Panc1 (cell line): ENCODE data around the gene DNAL4. TPM values are rescaled to one million over a fixed set of nuclear protein-coding genes. Genes with fewer than 3 reads are reported as not detected.

Experiments used
- ATAC-seq: fragments of 200-7000 bp; cut with Tn5 transposase; 2 replicates; pipeline ENCODE4 v1.9.1; 2020; ENCODE audit warnings: mild to moderate bottlenecking, moderate library complexity
- BruUV-seq: library from RNA; stranded (reverse); fragments of 400-500 nt; replicated peaks from 2 replicates; lab custom pipeline; 2021; lab: Mats Ljungman, UMichigan
- CTCF ChIA-PET: fragments of 300-600 bp; sonication (Branson Sonifier 250); formaldehyde crosslinking; loops from one replicate; lab custom pipeline; 2022; ENCODE audit warnings: antibody characterized with exemption; lab: Charles Lee
- POLR2A ChIA-PET: fragments of 300-600 bp; sonication (Branson Sonifier 250); formaldehyde crosslinking; loops from one replicate; lab custom pipeline; 2022; ENCODE audit warnings: antibody characterized with exemption; lab: Charles Lee
- DNase-seq: peaks from one replicate; pipeline ENCODE4 v3.0.0-alpha.2; 2010; ENCODE audit warnings: low read depth, low spot score
- H3K27ac ChIP-seq: 2 replicates; pipeline ENCODE4 v1.5.1; 2011; ENCODE audit warnings: mild to moderate bottlenecking, low read length, inconsistent platforms
- H3K27me3 ChIP-seq: fragments of 200-500 bp; sonication (Bioruptor generic); 2 replicates; pipeline ENCODE4 v1.6.0; 2014; ENCODE audit warnings: low read length, inconsistent platforms; ENCODE audit not compliant: control insufficient read depth, insufficient read depth
- H3K36me3 ChIP-seq: fragments of 200-500 bp; sonication (Bioruptor generic); 2 replicates; pipeline ENCODE4 v1.5.1; 2014; ENCODE audit warnings: inconsistent platforms, mild to moderate bottlenecking, low read length, moderate library complexity; ENCODE audit not compliant: control insufficient read depth, insufficient read depth
- H3K4me1 ChIP-seq: 2 replicates; pipeline ENCODE4 v1.5.1; 2011; ENCODE audit warnings: inconsistent platforms, mild to moderate bottlenecking, low read length, moderate library complexity; ENCODE audit not compliant: control insufficient read depth, insufficient read depth
- H3K4me3 ChIP-seq, 2 experiments: 2 replicates each; pipeline ENCODE4 v1.5.1; 2011 to 2012; ENCODE audit warnings: low read depth in 2 of 2, low read length in 2 of 2, mild to moderate bottlenecking in 2 of 2, inconsistent platforms in 1 of 2, moderate library complexity in 1 of 2
- H3K9me3 ChIP-seq: fragments of 200-500 bp; sonication (Bioruptor generic); 2 replicates; pipeline ENCODE4 v1.5.1; 2014; ENCODE audit warnings: low read depth, mild to moderate bottlenecking, inconsistent platforms, low read length, moderate library complexity; ENCODE audit not compliant: control insufficient read depth, insufficient read depth
- POLR2AphosphoS5 ChIP-seq: IDR thresholded peaks from 2 replicates; pipeline ENCODE4 v1.6.1; 2012; ENCODE audit warnings: mild to moderate bottlenecking, low read depth, low read length, moderate library complexity
- SIN3A ChIP-seq: IDR thresholded peaks from 2 replicates; pipeline ENCODE4 v1.6.1; 2012; ENCODE audit warnings: low read depth, mild to moderate bottlenecking, low read length, moderate library complexity, borderline replicate concordance; ENCODE audit not compliant: insufficient read depth
- TCF7L2 ChIP-seq: IDR thresholded peaks from 2 replicates; pipeline ENCODE4 v1.6.1; 2011; ENCODE audit warnings: mild to moderate bottlenecking, low read depth, low read length, inconsistent platforms
- in situ Hi-C: cut with HindIII; loops from 2 replicates; pipeline ENCODE4 v1.10.0; 2016; ENCODE audit warnings: low sequenced_read_pairs, low pct_unique_long_range_greater_than_20kb
- intact Hi-C: fragments of 100-400 bp; cut with micrococcal nuclease; formaldehyde crosslinking; loops from one replicate; pipeline ENCODE4 v1.10.0; 2022; ENCODE audit not compliant: unreplicated experiment
- total RNA-seq: library from RNA; stranded (reverse); gene quantifications from one replicate; pipeline ENCODE4 v1.2.1, GENCODE V29; 2021; ENCODE audit not compliant: unreplicated experiment
- TF ChIP-seq, protein P1 (sequence below), 2 experiments: IDR thresholded peaks; 2 replicates each; pipeline ENCODE4 v1.6.1; 2011 to 2012; ENCODE audit warnings: low read depth in 2 of 2, control low read depth in 1 of 2, low read length in 1 of 2, mild to moderate bottlenecking in 1 of 2, moderate library complexity in 1 of 2; ENCODE audit not compliant: insufficient read depth in 1 of 2
- TF ChIP-seq, protein P2 (sequence below): fragments of 450-650 bp; IDR thresholded peaks from 2 replicates; pipeline ENCODE4 v1.5.1; 2017; ENCODE audit warnings: mild to moderate bottlenecking

DNAL4 gene
- total RNA-seq, 1 experiment from 2014 or later: 10.5 TPM

DNA sequence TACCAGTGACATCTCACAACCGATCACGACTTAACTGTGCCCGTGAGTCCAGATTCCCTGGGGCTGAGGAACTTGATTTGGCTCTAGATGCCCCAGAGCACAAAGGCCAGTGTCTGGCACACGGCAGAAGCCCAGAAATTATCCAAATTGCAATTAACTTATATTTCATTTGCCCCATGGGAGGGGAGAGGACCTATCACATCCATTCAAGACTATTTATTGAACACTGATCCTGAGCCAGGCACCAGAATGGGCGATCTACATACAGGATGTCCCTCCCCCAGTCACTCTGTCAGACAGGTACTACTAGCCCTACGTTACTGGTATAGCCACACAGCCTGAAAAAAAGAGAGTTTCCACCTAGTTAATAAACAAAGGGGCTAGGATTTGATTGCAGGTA lies 5.1 kb downstream of the DNAL4 start:
- Histone ChIP-seq H3K9me3 (no peaks in the 10 kb centered on the region), H3K4me3 (no peak overlapping the region), H3K27me3 (no peaks in the 10 kb centered on the region), H3K36me3 (no peaks in the 10 kb centered on the region), H3K27ac (no peak overlapping the region), H3K4me1 (peaks cover 4% of the 10 kb centered on the region; the same call in 1 of the 2 replicates)
- ATAC-seq (no peak), DNase-seq (no peak)
- CTCF ChIA-PET: no interaction called here
- POLR2A ChIA-PET: no interaction called here
- in situ Hi-C loops: no loop called here
- intact Hi-C loops: no loop called here
- no TSS peak for BruUV-seq
- TF ChIP-seq, protein P1, sequence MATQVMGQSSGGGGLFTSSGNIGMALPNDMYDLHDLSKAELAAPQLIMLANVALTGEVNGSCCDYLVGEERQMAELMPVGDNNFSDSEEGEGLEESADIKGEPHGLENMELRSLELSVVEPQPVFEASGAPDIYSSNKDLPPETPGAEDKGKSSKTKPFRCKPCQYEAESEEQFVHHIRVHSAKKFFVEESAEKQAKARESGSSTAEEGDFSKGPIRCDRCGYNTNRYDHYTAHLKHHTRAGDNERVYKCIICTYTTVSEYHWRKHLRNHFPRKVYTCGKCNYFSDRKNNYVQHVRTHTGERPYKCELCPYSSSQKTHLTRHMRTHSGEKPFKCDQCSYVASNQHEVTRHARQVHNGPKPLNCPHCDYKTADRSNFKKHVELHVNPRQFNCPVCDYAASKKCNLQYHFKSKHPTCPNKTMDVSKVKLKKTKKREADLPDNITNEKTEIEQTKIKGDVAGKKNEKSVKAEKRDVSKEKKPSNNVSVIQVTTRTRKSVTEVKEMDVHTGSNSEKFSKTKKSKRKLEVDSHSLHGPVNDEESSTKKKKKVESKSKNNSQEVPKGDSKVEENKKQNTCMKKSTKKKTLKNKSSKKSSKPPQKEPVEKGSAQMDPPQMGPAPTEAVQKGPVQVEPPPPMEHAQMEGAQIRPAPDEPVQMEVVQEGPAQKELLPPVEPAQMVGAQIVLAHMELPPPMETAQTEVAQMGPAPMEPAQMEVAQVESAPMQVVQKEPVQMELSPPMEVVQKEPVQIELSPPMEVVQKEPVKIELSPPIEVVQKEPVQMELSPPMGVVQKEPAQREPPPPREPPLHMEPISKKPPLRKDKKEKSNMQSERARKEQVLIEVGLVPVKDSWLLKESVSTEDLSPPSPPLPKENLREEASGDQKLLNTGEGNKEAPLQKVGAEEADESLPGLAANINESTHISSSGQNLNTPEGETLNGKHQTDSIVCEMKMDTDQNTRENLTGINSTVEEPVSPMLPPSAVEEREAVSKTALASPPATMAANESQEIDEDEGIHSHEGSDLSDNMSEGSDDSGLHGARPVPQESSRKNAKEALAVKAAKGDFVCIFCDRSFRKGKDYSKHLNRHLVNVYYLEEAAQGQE (IDR thresholded peaks at IDR 0.05; ENCODE audit: insufficient read depth in 1 of 2, low read depth in 2 of 2, low read length in 1 of 2): no peak
- no peak for TF ChIP-seq SIN3A
- no peak for TF ChIP-seq POLR2AphosphoS5
- TF ChIP-seq TCF7L2: no peak
- TF ChIP-seq, protein P2, sequence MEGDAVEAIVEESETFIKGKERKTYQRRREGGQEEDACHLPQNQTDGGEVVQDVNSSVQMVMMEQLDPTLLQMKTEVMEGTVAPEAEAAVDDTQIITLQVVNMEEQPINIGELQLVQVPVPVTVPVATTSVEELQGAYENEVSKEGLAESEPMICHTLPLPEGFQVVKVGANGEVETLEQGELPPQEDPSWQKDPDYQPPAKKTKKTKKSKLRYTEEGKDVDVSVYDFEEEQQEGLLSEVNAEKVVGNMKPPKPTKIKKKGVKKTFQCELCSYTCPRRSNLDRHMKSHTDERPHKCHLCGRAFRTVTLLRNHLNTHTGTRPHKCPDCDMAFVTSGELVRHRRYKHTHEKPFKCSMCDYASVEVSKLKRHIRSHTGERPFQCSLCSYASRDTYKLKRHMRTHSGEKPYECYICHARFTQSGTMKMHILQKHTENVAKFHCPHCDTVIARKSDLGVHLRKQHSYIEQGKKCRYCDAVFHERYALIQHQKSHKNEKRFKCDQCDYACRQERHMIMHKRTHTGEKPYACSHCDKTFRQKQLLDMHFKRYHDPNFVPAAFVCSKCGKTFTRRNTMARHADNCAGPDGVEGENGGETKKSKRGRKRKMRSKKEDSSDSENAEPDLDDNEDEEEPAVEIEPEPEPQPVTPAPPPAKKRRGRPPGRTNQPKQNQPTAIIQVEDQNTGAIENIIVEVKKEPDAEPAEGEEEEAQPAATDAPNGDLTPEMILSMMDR: no peak

DNA sequence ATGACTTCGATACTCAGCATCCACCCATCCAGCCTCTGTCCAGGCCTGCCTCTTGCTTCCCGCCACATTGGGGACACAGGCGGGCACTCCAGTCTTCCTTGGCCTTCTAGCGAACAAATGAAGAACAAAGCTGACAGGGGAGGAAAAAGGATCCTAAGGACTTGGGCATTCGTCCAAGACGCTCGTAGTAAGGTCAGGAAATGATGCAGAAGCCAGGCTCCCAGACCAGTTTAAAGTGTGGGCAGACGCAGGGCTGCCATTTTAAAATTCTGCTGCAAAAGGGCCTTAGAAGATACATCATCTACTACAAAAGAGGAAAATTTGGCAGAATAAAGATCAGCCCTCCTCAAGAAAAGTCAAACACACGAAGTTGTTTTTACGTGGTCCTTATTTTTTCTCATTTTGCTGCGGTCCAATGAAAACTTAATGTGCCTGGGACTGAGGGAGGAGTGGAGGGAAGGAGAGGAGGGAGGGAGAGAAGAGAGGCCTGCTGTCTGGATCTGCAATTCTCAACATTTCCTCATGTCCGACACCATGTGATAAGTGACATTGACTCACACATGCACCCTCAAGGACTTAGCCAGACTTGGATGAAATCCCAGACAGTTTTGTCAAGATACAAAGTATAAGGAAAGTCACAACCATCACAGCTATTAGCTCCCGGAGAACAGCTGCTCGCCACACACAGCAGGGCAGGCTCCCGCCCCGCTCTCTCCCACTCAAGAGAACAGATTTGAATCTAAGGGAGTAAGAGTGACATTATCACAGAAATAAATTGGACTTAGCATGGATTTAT lies 5.7 kb downstream of the DNAL4 start:
- intact Hi-C loops (no loop called here), in situ Hi-C loops (no loop called here)
- H3K36me3 ChIP-seq: no peaks in the 10 kb centered on the region
- BruUV-seq: no TSS peak
- no peak overlapping the region for H3K4me3 ChIP-seq
- ChIA-PET POLR2A (no interaction called here), CTCF (no interaction called here)
- TF ChIP-seq POLR2AphosphoS5 (no peak), TCF7L2 (no peak), SIN3A (no peak)
- TF ChIP-seq, protein P2: no peak
- TF ChIP-seq, protein P1 (IDR thresholded peaks at IDR 0.05; ENCODE audit: insufficient read depth in 1 of 2, low read depth in 2 of 2, low read length in 1 of 2): no peak
- H3K9me3 ChIP-seq: no peaks in the 10 kb centered on the region
- H3K27me3 ChIP-seq: no peaks in the 10 kb centered on the region
- no peak for DNase-seq
- no peak; the same call in 1 of the 2 replicates for ATAC-seq
- peaks cover 4% of the 10 kb centered on the region; the same call in 1 of the 2 replicates for H3K4me1 ChIP-seq
- H3K27ac ChIP-seq: no peak overlapping the region
